Right lobe of liver (tissue), 6 donors: ENCODE measurements around the gene FAM13A. TPM values are rescaled to one million over a fixed set of nuclear protein-coding genes. Genes with fewer than 3 reads are reported as not detected.

ENCODE experiments used
- ATAC-seq, 4 donors: fragments of 200-7000 bp; cut with Tn5 transposase; one replicate each; pipeline ENCODE4 v1.9.1; 2020; ENCODE audit warnings: mild to moderate bottlenecking in 4 of 4, moderate library complexity in 4 of 4
- DNase-seq, 3 donors: peaks; one replicate each; pipeline ENCODE4 v3.0.0-alpha.2; 2020
- H3K27ac ChIP-seq, 3 donors: fragments of 200-600 bp; one replicate each; pipeline ENCODE4 v1.8.0; 2022
- H3K27me3 ChIP-seq, 2 donors: fragments of 200-600 bp; one replicate each; pipeline ENCODE4 v1.8.0; 2022
- H3K36me3 ChIP-seq, 4 donors: fragments of 200-600 bp; sonication (generic) in 1 of 4; one replicate each; pipeline versions ENCODE4 v1.5.1 to v1.8.0; 2017 to 2022; ENCODE audit warnings: control low read depth in 1 of 4
- H3K4me1 ChIP-seq, 4 donors: fragments of 200-600 bp; sonication (generic) in 1 of 4; one replicate each; pipeline versions ENCODE4 v1.5.1 to v1.8.0; 2017 to 2022; ENCODE audit warnings: control low read depth in 1 of 4
- H3K4me3 ChIP-seq, 3 donors: fragments of 200-600 bp; one replicate each; pipeline ENCODE4 v1.8.0; 2022
- H3K9me3 ChIP-seq, 4 donors: fragments of 200-600 bp; sonication (generic) in 1 of 4; one replicate each; pipeline versions ENCODE4 v1.5.1 to v1.8.0; 2017 to 2022; ENCODE audit warnings: control low read depth in 1 of 4
- POLR2A ChIP-seq: fragments of 450-650 bp; IDR thresholded peaks from one replicate; pipeline ENCODE4 v1.6.1; 2017; ENCODE audit warnings: antibody characterized with exemption, mild to moderate bottlenecking
- WGBS: methylation state at CpG from one replicate; pipeline ENCODE4 v1.1.6; 2018; ENCODE audit warnings: low coverage, low lambda C conversion rate; ENCODE audit not compliant: insufficient coverage; ENCODE audit errors: missing lambda C conversion rate; 5-methylcytosine and 5-hydroxymethylcytosine counted together
- intact Hi-C, 2 donors: fragments of 100-400 bp; cut with DNase I; formaldehyde crosslinking; loops; one replicate each; pipeline versions ENCODE4 v1.11.2 to v1.14.1; 2022
- total RNA-seq, 6 experiments: library from RNA; depleted of rRNA in 2 of 6; stranded (reverse); fragments of >200 nt in 2 of 6; fragmentation: NEBNext Ultra II Directional in 3 of 6; extraction: Animal tissue kit (Norgen Biotek cat#: 25700) in 3 of 6; gene quantifications; one replicate each; pipeline versions ENCODE4 v1.1.0 to v1.2.4, GENCODE V29; 2016 to 2023
- TF ChIP-seq, protein P1 (sequence below), 4 donors: fragments of 200-600 bp in 3 of 4; fragments of 450-650 bp in 1 of 4; IDR thresholded peaks; one replicate each; pipeline versions ENCODE4 v1.5.1 to v1.8.0; 2016 to 2022; ENCODE audit warnings: antibody characterized with exemption in 4 of 4, mild to moderate bottlenecking in 2 of 4
- donor health status: DM: no; HTN: yes; CAD: no.
- donor health status: DM: no; HTN: no; CAD: no.
- donor health status: DM: no; HTN: no; CAD: no.
- donor health status: DM: no; HTN: yes; CAD: no.
- donor health status: DM: no; HTN: yes; CAD: no.

FAM13A gene
- total RNA-seq, 6 experiments from 2014 or later, result 28.3 to 82.5 (median 51.7) TPM

DNA sequence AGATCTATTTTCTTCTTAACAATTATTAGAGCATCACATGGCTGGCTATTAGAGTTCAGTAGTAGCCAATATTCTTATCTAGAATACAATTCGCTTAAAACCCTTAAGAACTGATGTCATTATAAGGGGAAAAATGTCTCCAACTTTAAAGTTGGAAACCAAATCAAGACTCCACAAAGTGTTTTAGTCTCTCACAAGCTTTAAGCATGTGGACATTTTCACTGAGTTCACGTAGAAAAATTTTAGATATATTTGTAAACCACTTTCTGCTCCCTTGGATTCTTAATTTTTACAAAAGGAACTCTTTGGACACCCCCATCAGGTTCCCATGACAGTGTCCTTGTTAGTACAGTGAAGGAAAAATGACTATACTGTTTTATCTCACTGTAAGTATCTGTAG is 235.5 kb downstream of the FAM13A start:
- no peaks in the 10 kb centered on the region for H3K27me3 ChIP-seq
- DNase-seq (no peak), ATAC-seq (no peak)
- H3K27ac ChIP-seq, result peak overlapping the region in 2 of 3 donors; percentile 25 to 91
- intact Hi-C loops, result no loop called here
- TF ChIP-seq, protein P1, sequence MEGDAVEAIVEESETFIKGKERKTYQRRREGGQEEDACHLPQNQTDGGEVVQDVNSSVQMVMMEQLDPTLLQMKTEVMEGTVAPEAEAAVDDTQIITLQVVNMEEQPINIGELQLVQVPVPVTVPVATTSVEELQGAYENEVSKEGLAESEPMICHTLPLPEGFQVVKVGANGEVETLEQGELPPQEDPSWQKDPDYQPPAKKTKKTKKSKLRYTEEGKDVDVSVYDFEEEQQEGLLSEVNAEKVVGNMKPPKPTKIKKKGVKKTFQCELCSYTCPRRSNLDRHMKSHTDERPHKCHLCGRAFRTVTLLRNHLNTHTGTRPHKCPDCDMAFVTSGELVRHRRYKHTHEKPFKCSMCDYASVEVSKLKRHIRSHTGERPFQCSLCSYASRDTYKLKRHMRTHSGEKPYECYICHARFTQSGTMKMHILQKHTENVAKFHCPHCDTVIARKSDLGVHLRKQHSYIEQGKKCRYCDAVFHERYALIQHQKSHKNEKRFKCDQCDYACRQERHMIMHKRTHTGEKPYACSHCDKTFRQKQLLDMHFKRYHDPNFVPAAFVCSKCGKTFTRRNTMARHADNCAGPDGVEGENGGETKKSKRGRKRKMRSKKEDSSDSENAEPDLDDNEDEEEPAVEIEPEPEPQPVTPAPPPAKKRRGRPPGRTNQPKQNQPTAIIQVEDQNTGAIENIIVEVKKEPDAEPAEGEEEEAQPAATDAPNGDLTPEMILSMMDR (IDR thresholded peaks at IDR 0.05), result no peak
- TF ChIP-seq POLR2A, result no peak
- H3K36me3 ChIP-seq, result no peaks in the 10 kb centered on the region
- peaks cover 0 to 41% (median 0%) of the 10 kb centered on the region in 4 donors for H3K4me1 ChIP-seq
- H3K4me3 ChIP-seq, result peak overlapping the region; percentile 7 to 61 (median 46)
- WGBS, result 20% methylated on average over 2 of the region's 2 CpGs
- no peaks in the 10 kb centered on the region for H3K9me3 ChIP-seq

DNA sequence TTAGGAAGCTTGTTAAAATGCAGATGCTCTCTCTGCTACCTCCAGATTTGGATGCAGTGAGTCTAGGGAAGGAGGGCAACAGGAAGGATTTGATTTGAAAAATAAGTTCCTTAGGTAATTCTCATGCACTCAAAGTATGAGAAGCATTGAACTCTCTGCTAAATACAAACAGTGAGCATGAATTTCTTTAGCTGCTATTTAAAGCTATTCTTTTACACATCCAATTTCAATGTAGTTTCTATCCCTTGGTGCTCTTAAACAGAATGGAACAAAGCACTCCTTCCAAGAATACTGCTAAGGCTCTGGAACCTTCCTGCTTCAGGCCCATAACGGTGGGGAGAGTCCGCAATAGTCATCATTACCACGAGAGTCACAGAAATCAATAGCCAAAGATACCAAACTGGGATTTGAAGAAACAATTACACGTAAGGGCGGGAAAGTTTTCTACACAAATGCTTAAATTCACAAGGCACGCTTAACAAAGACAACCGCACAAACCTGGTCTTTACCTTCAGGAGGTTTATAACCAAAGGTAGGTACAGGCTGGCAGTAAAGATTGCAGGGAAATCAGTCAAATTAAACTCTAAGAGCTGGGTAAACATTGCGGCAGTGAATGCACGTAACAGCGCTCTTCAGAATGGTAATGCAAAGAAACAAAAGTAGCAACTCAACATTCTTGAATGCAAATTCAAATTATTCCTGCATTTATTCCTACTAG is 236.1 kb downstream of the FAM13A start:
- Histone ChIP-seq H3K36me3 (no peaks in the 10 kb centered on the region), H3K27me3 (no peaks in the 10 kb centered on the region), H3K4me3 (peak overlapping the region; percentile 7 to 61 (median 46)), H3K27ac (peak overlapping the region in 2 of 3 donors; percentile 29 to 91), H3K9me3 (no peaks in the 10 kb centered on the region), H3K4me1 (peaks cover 0 to 41% (median 0%) of the 10 kb centered on the region in 4 donors)
- no peak for ATAC-seq
- no peak for TF ChIP-seq POLR2A
- TF ChIP-seq, protein P1 (IDR thresholded peaks at IDR 0.05), result no peak
- DNase-seq, result no peak
- intact Hi-C loops, result no loop called here
- 30% methylated on average over 10 of the region's 10 CpGs for WGBS

GRCh38 chr4:88819818-88820697 is 236.9 kb downstream of the FAM13A start:
- Histone ChIP-seq H3K27ac (no peak overlapping the region), H3K36me3 (no peaks in the 10 kb centered on the region), H3K4me3 (peak overlapping the region in 2 of 3 donors; percentile 46 to 61), H3K4me1 (peaks cover 0 to 41% (median 0%) of the 10 kb centered on the region in 4 donors), H3K9me3 (no peaks in the 10 kb centered on the region), H3K27me3 (no peaks in the 10 kb centered on the region)
- intact Hi-C loops, result loop anchor here in 1 of 2 donors (10.0 kb wide), 1 partner anchor 205 kb away; no protein-coding TSS in a partner anchor
- no peak for ATAC-seq
- WGBS, result 47% methylated on average over 5 of the region's 5 CpGs
- TF ChIP-seq POLR2A, result no peak
- TF ChIP-seq, protein P1 (IDR thresholded peaks at IDR 0.05), result no peak
- no peak for DNase-seq

DNA sequence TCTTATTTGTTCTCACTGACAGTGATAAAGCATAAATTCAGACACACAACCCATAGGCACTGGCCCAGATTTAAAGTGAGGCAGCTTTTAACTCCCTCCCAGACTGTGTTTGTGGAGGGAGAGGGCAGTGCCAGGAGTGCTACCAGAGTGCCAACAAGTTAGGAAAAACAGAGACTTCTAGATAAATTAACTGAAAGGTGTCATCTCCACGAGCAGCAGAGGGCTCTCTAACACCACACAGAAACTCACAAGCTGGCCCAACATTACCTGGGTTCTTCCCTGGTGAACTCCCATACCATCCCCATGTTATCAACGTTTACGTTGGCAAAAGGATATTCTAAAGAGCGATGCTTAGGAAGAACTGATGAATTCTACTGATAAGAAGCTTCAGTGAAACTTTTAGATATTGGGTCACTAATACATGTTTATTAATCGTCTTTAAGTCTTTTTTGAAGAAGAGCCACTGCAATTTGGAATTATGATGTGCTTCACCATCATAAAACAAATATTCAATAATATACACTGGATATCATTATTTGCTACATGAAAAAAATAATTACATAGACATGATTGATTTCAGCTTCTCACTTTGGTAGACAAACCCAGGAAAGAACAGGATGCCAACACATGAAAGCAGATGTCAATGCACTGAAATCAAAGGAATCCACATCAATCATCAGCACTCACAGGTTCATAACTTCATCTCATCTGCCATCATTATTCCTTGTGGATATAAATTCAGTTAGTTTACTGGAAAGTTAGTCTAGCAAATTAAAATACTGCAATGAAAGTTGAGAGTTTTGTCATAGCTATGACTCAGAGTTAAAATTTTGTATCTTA is 238.1 kb downstream of the FAM13A start:
- Histone ChIP-seq H3K4me1 (peaks cover 0 to 51% (median 4%) of the 10 kb centered on the region in 4 donors), H3K9me3 (no peaks in the 10 kb centered on the region), H3K27ac (no peak overlapping the region), H3K27me3 (no peaks in the 10 kb centered on the region), H3K4me3 (no peak overlapping the region), H3K36me3 (no peaks in the 10 kb centered on the region)
- TF ChIP-seq, protein P1 (IDR thresholded peaks at IDR 0.05), result peak; percentile 55 to 74 (median 67)
- TF ChIP-seq POLR2A, result no peak
- DNase-seq (peak; percentile 30 to 66 (median 58)), ATAC-seq (peak; percentile 48 to 77 (median 64))
- WGBS, result 21% methylated on average over 5 of the region's 5 CpGs
- intact Hi-C loops, result loop anchor here in 1 of 2 donors (10.0 kb wide), 1 partner anchor 206 kb away; no protein-coding TSS in a partner anchor
